Erythroblast (primary cell): Measurements from ENCODE around the gene LPGAT1.

Experiments used
- GATA1 ChIP-seq: IDR thresholded peaks from 2 replicates; pipeline ENCODE4 v1.6.1; 2011; ENCODE audit warnings: low read depth, mild to moderate bottlenecking, control low read depth, low read length, moderate library complexity
- POLR2A ChIP-seq: IDR thresholded peaks from 2 replicates; pipeline ENCODE4 v1.6.1; 2011; ENCODE audit warnings: mild to moderate bottlenecking, low read length

GRCh38 chr1:211741788-211742187, 88.8 kb downstream of the LPGAT1 start:
- TF ChIP-seq POLR2A, result no peak
- no peak for TF ChIP-seq GATA1
